A673 (cell line): ENCODE results near the gene HSD17B13.

Source experiments
- CTCF ChIP-seq: fragments of 300-800, 200-600 bp; sonication (generic); conservative IDR thresholded peaks from 2 replicates; pipeline ENCODE4 v1.5.1; 2017; ENCODE audit warnings: low read depth, mild to moderate bottlenecking, antibody characterized with exemption, low read length, moderate library complexity, mixed read lengths
- EZH2 ChIP-seq: fragments of 200-600 bp; sonication (generic); IDR thresholded peaks from 2 replicates; pipeline ENCODE4 v1.6.1; 2017; ENCODE audit warnings: borderline replicate concordance, low read depth, mild to moderate bottlenecking, mixed read lengths, antibody characterized with exemption, low read length; ENCODE audit not compliant: poor library complexity, severe bottlenecking

GRCh38 chr4:87313756-87314155 is 8.9 kb downstream of the HSD17B13 start:
- TF ChIP-seq EZH2, result no peak
- TF ChIP-seq CTCF, result no peak
